ENCODE measurements around the gene CDC42BPA. TPM values are rescaled to one million over a fixed set of nuclear protein-coding genes. Genes with fewer than 3 reads are reported as not detected.

Gene CDC42BPA
- total and polyA plus RNA-seq, 9 of the 15 experiments (the other 6 are each of a cell fraction or from before 2014, with no cell fraction given) = 8.0 to 77.5 (median 52.1) TPM

DNA sequence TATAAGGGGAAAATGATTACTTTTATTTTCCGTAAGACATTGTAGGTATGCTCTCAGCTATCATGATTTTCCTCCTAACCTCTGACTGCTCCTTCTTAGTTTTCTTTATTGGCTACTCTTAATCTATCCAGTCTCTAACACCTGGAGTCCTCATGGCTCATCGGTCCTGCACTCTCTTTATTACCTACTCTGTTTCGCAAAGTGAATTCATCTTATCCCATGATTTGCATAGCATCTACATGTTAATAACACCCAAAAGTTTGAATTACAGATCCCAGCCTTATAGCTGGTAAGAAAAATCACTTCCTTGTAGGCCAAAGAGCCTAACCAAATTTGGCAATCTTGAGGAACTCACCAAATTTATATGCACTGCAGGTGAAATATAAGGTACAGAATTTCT is 136.3 kb downstream of the CDC42BPA start:
- in situ Hi-C loops (cut with MboI) (no loop called here), intact Hi-C loops (cut with micrococcal nuclease) (no loop called here)
- TF ChIP-seq RCOR1 (IDR thresholded peaks at IDR 0.05; ENCODE audit: borderline replicate concordance in 1 of 2, low read depth in 2 of 2, low read length in 2 of 2) (no peak), HMGN3 (IDR thresholded peaks at IDR 0.05; ENCODE audit: borderline replicate concordance, extremely low read depth, insufficient read length, low read depth, low read length) (no peak)
- Histone ChIP-seq H3K4me3 (no peak overlapping the region), H3K4me2 (ENCODE audit: insufficient read depth, low read length) (no peak overlapping the region), H3K9me1 (ENCODE audit: control insufficient read depth, insufficient read depth, low read length) (no peaks in the 10 kb centered on the region), H3K27ac (ENCODE audit: extremely low read depth, low read depth, low read length) (no peak overlapping the region), H3K27me3 (ENCODE audit: control insufficient read depth in 2 of 2, insufficient read depth in 2 of 2, low read length in 2 of 2) (no peaks in the 10 kb centered on the region), H2AFZ (ENCODE audit: low read depth, low read length) (no peak overlapping the region), H3K4me1 (replicated peaks in 1 of 2; ENCODE audit: control insufficient read depth in 2 of 2, insufficient read depth in 2 of 2, low read length in 2 of 2) (no peaks in the 10 kb centered on the region; a peak in 1 of 5 replicates), H4K20me1 (replicated peaks; ENCODE audit: control insufficient read depth, insufficient read depth, low read length) (no peaks in the 10 kb centered on the region), H3K9me3 (replicated peaks; ENCODE audit: control insufficient read depth, insufficient read depth, low read depth, low read length) (no peaks in the 10 kb centered on the region), H3K9ac (ENCODE audit: insufficient read depth in 1 of 2, low read depth in 2 of 2, low read length in 2 of 2) (no peak overlapping the region), H3K79me2 (ENCODE audit: control insufficient read depth, insufficient read depth, low read length) (peaks cover 40% of the 10 kb centered on the region), H3K36me3 (ENCODE audit: control insufficient read depth, insufficient read depth, low read length) (peaks cover 16% of the 10 kb centered on the region)
- DNase-seq (ENCODE audit: extremely low read depth in 1 of 4, low spot score in 3 of 4) = no peak
- CTCF ChIA-PET (ENCODE audit: low intra/inter-chr PET ratio) = interaction anchor here (1.0 kb wide), 1 partner anchor 9 kb away, joined by 3 read pairs; no protein-coding TSS in a partner anchor
- WGBS (ENCODE audit: insufficient coverage, low coverage, missing lambda C conversion rate) = 98% methylated on average over 3 of the region's 3 CpGs
- POLR2A ChIA-PET = no interaction called here
- no peak for FAIRE-seq
- no TSS peak for BruUV-seq (replicated peaks)
- ATAC-seq = no peak

DNA sequence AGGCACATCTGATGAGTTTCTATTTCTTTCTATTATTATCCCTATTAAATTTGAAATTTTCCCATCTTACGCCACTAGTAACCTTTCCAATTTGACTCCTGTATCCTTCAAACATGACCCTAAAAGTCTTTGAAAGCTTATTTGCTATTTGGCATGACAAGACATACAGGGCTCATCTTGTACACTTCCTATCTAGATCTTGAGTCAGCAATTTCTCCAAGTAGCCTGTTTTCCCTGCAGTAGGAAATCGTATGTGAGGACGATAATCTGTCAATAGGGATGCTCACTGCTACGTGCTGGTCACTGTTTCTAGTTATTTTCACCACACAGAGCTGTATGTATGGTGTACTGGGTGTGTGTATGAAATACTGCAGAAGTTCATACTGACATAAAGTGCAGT is 142.7 kb downstream of the CDC42BPA start:
- peaks cover 1% of the 10 kb centered on the region for H3K9me1 ChIP-seq (ENCODE audit: control insufficient read depth, insufficient read depth, low read length)
- H4K20me1 ChIP-seq (replicated peaks; ENCODE audit: control insufficient read depth, insufficient read depth, low read length) = 0 out of 2 replicates have a peak, but pooled peaks cover 2% of the 10 kb centered on the region
- FAIRE-seq (peak; percentile 40), DNase-seq (ENCODE audit: extremely low read depth in 1 of 4, low spot score in 3 of 4) (peak in 1 of 4 experiments; percentile 15), ATAC-seq (peak; percentile 52)
- H3K27ac ChIP-seq (ENCODE audit: extremely low read depth, low read depth, low read length) = no peak overlapping the region
- in situ Hi-C loops (cut with MboI) = no loop called here
- H3K9ac ChIP-seq (ENCODE audit: insufficient read depth in 1 of 2, low read depth in 2 of 2, low read length in 2 of 2) = no peak overlapping the region
- no peak overlapping the region for H3K4me2 ChIP-seq (ENCODE audit: insufficient read depth, low read length)
- no peaks in the 10 kb centered on the region for H3K27me3 ChIP-seq (ENCODE audit: control insufficient read depth in 2 of 2, insufficient read depth in 2 of 2, low read length in 2 of 2)
- peaks cover 8% of the 10 kb centered on the region; the same call in 2 of the 3 replicates for H3K36me3 ChIP-seq (ENCODE audit: control insufficient read depth, insufficient read depth, low read length)
- H3K4me3 ChIP-seq = no peak overlapping the region
- no peak overlapping the region for H2AFZ ChIP-seq (ENCODE audit: low read depth, low read length)
- no TSS peak for BruUV-seq (replicated peaks)
- whole genome bisulfite sequencing (ENCODE audit: insufficient coverage, low coverage, missing lambda C conversion rate) = 57% methylated on average over 4 of the region's 4 CpGs
- intact Hi-C loops (cut with micrococcal nuclease) = no loop called here
- CTCF ChIA-PET (ENCODE audit: low intra/inter-chr PET ratio) = no interaction called here
- POLR2A ChIA-PET = interaction anchor here (0.8 kb wide), 1 partner anchor 9 kb away, joined by 3 read pairs; no protein-coding TSS in a partner anchor
- H3K4me1 ChIP-seq (replicated peaks in 1 of 2; ENCODE audit: control insufficient read depth in 2 of 2, insufficient read depth in 2 of 2, low read length in 2 of 2) = peaks cover 7 to 19% of the 10 kb centered on the region in 2 experiments; a peak in 4 of 5 replicates
- peaks cover 62% of the 10 kb centered on the region for H3K79me2 ChIP-seq (ENCODE audit: control insufficient read depth, insufficient read depth, low read length)
- H3K9me3 ChIP-seq (replicated peaks; ENCODE audit: control insufficient read depth, insufficient read depth, low read depth, low read length) = no peaks in the 10 kb centered on the region
- TF ChIP-seq BACH1 (tag; IDR thresholded peaks at IDR 0.05) (peak; percentile 59; the same call in 1 of the 2 replicates), KHSRP (IDR thresholded peaks at IDR 0.05) (no peak), MAFG (tag; conservative IDR thresholded peaks at IDR 0.05) (peak; percentile 94), CTBP1 (IDR thresholded peaks at IDR 0.05; ENCODE audit: borderline replicate concordance) (0 out of 2 replicates have a peak, but pooled peaks have one; percentile 15), MAFF (IDR thresholded peaks at IDR 0.05; ENCODE audit: low read length) (peak; percentile 89), CEBPZ (IDR thresholded peaks at IDR 0.05; ENCODE audit: borderline replicate concordance, low read depth, low read length) (no peak), TCF7 (IDR thresholded peaks at IDR 0.05; ENCODE audit: borderline replicate concordance) (no peak), SMARCC2 (IDR thresholded peaks at IDR 0.05; ENCODE audit: low read depth) (no peak)
- TF ChIP-seq, protein P1, sequence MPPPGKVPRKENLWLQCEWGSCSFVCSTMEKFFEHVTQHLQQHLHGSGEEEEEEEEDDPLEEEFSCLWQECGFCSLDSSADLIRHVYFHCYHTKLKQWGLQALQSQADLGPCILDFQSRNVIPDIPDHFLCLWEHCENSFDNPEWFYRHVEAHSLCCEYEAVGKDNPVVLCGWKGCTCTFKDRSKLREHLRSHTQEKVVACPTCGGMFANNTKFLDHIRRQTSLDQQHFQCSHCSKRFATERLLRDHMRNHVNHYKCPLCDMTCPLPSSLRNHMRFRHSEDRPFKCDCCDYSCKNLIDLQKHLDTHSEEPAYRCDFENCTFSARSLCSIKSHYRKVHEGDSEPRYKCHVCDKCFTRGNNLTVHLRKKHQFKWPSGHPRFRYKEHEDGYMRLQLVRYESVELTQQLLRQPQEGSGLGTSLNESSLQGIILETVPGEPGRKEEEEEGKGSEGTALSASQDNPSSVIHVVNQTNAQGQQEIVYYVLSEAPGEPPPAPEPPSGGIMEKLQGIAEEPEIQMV (tag; conservative IDR thresholded peaks at IDR 0.05; ENCODE audit: low read depth) = no peak
